HG03342 (cell line): ENCODE measurements around the gene SUCLA2.
"Not testable (repeated sequence)": the region's sequence is repeated elsewhere in the genome, so short reads cannot be mapped to it uniquely, and the experiment has no call there.

Source experiments
- ATAC-seq: cut with Tn5 transposase; IDR thresholded peaks from one replicate; pipeline ENCODE4 v1.9.1; 2021; ENCODE audit warnings: mild to moderate bottlenecking, moderate library complexity; ENCODE audit not compliant: unreplicated experiment

The SUCLA2 gene

DNA sequence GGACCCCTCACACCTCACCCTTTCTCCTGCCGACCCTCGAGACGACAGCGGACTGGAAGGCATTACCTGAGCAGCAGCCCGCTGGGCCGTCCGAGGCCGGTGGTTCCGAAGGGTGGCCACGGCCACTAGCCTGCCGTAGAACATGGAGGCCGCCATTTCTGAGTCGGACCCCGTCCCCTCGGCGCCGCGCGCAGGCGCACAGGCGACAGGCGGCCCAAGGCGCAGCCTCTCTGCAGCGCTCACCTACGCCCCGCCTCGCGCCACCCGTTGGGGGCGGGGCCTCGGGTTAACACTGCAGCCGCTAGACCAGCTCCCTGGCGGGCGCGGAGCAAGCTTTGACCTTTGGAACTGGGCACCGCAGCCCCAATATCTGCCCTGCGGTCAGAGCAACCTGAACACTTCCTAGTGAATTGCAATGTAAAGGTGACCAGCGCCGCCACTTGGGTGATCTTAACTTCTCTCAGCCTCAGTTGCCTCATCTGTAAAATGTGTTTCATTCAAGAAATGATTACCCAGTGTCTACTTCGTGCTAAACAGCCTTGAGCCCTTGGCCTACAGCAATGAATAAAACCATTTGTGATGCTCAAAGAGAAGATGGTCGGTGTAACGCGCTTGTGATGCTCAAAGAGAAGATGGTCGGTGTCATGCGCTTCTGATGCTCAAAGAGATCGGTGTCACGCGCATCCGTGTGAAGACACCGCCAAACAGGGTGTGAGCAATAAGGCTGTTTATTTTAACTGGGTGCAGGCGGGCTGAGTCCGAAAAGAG, at the start of gene SUCLA2:
Gene SUCLA2, minus strand, starts transcription at position 160 of the 768 bp plus-strand sequence. Its CDS starts 4 bp downstream, at position 156.
- peak; percentile 98 for ATAC-seq

DNA sequence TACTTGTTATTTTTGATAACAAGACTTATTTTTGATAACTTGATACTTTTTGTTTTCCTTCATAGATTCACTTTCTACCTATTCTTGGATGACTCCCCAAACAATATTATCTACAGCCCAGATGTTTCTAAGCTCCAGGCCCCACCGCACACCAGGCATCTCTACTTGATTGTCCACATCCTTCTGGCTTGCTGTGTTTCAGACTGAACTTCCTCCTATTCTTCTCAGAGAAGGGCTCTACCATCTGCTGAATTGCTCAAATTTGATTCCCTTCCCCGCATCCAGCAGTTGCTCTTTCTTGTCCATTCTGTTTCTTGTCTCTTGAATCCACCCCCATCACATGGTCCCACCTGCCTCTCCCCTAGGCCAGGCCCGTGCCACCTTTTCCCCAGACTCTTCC, 49.5 kb upstream of the SUCLA2 start:
- ATAC-seq = no peak

DNA sequence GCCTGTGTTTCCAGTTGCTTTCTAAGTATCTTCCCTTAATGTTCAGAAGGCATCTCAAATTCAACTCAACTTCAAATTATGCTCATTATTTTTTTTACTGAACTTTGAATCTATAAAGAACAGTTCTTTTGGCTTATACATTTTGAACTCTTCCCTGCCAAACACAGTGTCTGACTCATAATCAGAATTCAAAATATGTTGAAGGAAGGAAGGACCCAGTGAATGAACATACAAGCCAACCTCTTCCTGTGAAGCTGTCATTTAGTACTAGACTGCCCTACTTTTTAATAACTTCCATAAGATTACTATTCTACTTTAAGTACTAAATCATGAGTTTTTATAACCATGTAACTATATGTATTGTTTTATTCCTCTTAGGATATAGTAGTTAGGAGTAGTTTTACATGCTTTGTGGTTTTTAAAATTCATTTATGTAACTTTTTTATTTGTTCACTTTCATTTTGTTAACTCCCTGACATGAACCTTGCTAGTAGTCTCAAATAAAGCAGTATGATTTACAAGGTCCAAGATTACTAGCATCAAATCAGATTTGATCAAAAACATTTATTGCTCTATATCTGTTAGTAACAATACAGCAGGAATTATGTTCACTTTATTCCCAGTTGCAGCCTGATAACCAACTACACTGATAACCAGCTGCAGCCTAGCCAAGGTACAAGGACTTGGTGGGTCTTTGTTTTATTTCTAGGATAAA, 42.9 kb upstream of the SUCLA2 start:
- no peak for ATAC-seq

DNA sequence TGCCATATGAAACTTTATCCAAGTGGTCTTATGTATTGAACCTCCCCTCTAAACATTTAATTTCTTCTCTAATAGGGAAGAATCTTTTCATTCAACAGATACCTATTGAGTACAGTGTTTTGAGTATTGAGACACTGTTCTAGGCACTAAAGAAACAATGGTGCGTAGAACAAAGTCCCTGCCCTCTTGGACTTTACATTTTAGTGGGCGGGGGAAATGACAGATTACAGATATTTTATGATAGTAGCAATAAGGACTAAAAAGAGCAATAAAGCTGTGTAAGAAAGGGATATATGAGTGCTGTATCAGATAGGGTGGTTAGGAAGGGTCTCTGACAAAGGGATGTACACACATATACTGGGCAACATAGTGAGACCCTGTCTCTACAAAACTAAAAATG, 41.8 kb upstream of the SUCLA2 start:
- no peak for ATAC-seq

DNA sequence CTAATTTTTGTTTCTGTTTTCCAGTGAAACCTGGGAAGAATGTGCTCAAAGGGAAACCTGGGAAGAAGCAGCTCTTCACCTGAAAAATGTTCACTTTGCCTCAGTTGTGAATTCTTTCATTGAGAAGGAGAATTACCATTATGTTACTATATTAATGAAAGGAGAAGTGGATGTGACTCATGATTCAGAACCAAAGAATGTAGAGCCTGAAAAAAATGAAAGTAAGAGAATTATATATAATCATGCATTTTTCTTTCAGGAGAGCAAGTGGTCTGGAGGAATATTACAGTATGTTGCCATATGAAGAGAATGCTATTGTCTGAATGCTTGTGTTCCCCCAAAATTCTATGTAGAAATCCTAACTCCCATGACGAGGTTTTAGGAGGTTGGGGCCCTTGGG, 39.8 kb upstream of the SUCLA2 start:
- ATAC-seq = no peak

DNA sequence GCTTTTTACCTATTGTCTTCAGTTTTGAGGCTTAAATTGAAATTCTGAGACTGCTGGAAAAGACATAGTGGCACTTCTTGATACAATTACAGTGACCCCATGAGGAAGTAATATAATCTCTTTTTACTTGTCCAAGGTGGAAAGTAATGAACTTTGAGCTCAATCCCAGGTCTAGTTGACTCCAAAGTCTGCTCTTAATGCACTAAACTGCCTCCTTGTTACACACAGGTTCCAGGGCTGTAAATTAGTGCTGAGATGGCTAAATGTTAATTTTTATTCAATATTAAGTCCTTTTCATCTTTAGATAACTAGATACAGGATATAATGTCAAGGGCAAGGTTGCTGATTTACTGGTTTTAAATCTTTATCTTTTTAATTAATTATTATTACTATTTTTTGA, 39.0 kb upstream of the SUCLA2 start:
- no peak for ATAC-seq

DNA sequence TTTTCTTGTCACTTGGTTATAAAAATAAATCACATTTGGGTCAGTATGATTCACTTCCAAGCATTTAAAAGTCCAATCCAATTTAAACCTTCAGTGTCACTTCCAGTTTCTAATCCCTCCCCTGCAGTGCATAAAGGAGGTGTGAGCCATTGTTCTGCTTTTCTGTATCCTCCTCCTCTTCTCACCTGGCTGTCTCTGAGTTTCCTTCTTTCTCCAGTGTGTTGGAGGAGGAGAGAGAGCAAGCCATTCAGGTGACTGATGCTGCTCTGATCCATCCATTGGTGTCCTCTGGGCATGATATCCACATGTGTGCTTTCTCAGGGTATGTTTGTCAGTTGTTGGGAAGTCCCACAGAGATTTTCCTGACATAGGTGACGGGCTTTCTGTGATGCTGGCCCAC, 37.7 kb upstream of the SUCLA2 start:
- no peak for ATAC-seq

DNA sequence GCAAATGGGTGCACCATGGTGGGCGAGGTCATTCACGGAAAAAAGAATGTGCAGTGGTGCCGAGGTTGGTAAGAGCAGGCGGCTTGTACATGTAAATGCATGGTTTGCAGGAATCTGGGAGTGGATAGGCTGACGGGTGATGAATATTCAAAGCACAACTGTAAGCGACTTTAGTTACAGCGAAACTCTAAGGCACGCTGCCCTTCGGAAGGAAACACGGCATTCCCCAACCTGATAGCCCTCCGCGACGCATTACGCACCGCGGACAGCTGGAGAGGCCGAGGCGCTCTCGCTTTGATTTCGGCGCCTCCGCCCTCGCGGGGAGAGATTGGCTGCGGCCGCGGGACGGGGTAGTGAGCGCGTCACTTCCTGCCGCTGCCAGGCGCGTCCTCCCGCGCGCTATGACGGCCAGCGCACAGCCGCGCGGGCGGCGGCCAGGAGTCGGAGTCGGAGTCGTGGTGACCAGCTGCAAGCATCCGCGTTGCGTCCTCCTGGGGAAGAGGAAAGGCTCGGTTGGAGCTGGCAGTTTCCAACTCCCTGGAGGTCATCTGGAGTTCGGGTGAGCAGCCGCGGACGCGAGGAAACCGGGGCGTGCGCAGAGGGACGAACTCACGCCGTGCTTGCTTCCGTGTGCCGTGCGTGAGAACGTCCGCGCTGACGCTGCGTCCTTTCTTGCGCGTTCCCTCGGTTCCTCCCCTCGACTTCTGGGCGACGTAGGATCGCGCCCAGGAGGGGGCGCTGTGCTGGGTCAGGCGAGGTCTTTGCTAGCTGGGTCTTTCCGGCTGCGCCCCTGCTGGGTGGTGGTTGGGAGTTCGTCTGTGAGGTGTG, 36.5 kb upstream of the SUCLA2 start, which contains the start of gene NUDT15:
Gene NUDT15, plus strand, starts transcription at position 381 of the 828 bp plus-strand sequence. Its CDS starts 21 bp downstream, at position 402.
- ATAC-seq = peak; percentile 87

DNA sequence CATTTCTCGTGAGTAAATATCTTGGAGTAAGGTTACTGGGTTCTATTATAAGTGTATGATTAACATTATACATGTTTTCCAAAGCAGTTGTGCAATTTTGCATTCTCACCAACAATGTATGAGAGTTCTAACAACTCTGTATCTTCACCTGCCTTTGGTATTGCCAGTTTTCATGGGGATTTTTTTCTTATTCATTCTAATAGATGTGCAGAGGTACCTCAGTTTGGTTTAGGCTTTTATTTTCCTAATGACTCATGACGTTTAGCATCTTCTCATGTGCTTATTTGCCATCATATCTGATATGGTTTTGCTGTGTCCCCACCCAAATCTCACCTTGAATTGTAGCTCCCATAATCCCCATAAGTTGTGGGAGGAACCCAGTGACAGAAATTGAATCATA, 28.8 kb upstream of the SUCLA2 start:
- no peak for ATAC-seq

DNA sequence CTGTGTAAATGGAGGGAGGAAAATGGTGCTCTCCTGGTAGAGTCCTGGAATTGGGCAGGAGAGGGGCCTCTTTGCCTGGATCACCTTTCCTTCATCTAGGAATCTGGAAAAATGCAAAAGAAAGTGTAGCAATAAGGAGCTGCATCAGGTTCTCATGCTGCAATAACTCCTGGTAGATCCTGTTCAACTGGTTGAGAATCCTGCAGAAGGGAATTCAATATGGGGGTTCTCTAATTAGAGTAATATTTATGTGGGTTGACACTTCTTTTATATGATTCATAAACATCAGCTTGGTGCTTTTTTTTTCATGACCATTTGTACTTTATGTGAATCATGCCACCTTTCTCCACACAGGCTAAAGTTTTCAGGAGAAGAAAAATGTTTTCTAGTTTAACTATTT, 27.0 kb upstream of the SUCLA2 start:
- ATAC-seq = no peak

DNA sequence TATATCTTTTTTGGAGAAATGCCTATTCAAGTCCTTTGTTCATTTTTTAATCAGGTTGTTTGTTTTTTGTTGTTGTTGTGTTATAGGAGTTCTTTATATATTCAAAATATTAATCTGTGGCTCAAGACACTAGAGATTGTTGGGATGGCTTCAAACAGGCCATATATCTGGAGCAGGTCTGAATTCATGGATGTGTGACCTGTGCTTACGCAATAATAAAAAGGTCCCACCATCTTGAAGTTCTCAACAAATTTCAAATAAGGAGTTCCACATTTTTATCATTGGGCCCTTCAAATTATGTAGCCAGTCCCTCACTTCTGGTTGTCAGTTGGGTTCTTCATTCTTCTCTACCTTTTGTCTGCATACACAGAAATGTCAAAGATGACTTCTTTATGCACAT, 18.7 kb upstream of the SUCLA2 start:
- ATAC-seq = no peak

DNA sequence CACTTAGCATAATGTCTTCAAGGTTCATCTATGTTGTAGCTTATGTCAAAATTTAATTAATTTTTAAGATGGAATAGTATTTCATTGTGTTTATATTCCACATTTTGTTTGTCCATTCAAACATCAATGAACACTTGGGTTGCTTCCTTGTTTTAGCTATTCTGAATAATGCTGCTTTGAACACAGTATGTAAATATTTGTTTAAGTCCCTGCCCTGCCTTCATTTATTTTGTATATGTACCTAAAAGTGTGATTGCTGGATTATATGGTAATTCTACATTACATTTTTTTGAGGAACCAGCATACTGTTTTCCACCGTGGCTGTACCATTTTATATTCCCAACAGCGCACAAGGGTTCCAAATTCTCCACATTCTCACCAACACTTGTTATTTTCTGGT, 17.6 kb upstream of the SUCLA2 start:
- ATAC-seq = no peak

DNA sequence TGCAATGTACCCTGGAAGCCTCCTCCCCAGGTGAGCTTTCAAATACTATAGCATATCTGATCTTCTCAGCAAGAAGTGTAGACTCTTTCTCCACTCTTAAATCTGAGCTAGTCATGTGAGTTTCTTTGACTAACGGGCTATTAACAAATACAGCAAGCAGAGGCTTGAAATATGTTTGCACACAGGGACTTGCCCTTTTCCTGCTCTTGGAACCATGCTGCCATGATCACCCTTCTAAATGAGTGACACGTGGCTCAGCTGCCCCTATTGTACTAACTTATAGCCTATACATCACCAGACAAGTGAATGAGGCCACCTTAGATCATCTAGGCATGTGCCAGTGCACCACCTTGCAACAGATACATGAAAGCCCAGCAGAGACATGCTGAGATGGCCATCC, 13.3 kb upstream of the SUCLA2 start:
- ATAC-seq = no peak

DNA sequence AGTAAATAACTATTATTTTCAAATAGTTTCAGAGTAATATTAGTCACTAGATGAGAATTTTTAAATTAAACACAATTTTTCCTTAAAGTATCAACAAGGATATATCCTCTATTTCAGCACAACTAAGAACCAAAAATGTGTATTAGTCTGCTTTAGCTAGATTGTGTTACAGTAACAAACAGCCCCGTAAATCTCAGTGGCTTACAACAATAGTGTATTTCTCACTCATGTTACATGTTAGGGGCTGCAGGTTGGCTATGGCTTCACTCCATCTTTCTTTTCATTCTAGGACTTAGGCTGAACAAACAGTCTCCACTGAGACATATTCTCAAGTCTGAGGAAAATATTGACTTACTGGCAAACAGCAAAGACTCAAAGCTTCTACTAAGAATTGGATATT, 11.6 kb upstream of the SUCLA2 start:
- ATAC-seq = no peak

DNA sequence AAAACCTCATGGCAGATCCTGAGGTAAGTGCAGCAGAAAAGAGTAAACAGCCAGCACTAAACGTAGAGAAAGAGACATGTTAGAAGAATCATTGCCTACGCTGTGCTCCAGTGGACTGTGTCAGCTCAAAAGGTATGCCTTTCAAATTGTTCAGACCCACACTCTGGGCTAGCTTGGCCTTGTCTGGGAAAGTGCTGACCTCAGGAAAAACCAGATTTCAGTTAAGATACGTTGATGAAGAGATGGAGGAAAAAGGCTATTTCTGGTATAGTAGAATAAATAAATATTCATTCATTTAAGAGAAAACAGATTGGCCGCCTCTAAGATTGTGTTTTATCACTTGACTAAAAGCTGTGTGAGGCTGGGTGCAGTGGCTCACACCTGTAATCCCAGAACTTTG, 9.6 kb upstream of the SUCLA2 start:
- ATAC-seq = no peak

DNA sequence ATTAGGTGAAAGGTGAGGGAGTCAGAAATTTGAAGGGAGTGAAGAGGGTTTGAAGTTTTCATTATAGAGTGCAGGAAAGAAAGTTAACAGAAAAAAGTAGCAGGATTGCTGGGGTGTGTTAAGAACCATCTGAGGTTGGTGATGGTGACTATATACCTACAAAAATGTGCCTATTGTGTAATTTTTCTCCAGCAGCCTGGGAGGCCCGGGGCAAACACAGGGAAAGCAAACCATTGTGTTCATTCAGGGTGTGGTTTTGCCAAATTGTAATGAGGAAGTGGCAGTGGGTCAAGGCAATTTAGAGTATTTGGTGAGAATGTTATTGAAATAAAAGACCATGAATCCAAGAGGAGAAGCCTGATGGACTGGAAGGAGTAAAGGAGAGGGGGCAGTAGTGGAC, 8.2 kb upstream of the SUCLA2 start:
- ATAC-seq = no peak

DNA sequence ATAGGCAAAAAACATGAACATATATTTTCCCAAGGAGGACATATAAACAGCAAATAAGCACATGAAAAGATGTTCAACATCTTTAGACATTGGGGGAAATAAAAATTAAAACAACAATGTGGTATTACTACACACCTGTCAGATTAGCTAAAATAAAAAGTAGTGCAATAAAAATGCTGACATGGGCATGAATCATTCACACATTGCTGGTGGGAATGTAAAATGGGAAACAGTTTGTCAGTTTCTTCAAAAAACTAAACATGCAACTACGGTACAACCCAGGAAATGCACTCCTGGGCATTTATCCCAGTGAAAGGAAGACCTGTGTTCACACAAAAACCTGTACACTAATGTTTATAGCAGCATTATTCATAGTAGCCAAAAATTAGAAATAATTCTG, 5.3 kb upstream of the SUCLA2 start:
- ATAC-seq = no peak

DNA sequence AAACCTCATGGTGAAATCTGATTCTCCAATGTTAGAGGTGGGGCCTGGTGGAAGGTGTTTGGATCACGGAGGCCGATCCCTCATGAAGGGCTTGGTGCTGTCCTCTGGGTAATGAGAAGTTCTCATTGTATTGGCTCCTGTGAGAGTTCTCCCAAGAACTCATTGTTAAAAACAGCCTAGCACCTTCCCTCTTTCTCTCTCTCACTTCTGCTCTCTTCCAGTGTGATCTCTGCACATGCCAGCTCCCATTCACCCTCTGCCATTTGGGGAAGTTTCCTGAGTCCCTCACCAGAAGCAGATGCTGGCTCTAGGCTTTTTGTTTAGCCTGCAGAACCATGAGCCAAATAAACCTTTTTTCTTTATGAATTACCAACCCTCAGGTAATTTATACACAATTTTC, 3.1 kb upstream of the SUCLA2 start:
- ATAC-seq = no peak

DNA sequence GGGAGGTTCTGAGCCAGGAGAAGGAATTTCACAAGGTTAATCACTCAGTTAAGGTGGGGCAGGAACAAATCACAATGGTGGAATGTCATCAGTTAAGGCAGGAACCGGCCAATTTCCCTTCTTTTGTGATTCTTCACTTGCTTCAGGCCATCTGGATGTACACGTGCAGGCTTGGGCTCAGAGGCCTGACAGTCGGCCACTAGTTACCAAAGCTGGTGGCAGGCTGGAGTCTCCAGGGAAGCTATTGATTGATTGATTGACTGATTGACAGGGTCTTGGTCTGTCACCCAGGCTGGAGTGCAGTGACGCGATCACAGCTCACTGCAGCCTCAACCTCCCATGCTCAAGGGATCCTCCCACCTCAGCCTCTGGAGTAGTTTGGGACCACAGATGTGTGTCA, 926 bp upstream of the SUCLA2 start:
- ATAC-seq = not testable (repeated sequence)

DNA sequence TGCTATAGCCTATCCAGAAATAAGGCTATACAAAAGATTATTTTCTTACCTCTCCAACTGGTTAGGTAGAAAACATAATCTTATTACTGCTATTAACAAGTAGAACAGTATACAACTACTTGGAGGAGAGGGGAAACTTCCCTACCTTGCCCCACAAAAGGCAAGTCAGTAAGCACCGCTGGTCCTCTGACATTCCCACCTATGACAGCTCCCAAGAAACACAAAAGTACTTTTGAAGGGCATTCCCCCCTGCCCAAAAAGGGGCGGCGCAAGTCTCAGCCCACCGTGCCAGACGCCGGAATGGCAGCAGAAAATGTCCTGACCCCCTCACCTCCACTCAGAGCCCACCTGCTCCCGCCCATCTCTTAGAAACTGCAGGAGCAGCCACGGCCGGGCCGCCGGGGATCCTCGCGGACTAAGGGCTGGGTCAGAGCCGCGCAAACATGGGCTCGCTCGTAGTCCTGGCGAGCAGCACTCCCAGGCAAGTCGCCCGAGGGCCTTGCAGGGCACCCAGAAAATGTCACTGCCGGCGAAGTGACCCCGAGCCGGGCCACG, 437 bp downstream of the SUCLA2 start:
- peak; percentile 34 for ATAC-seq

DNA sequence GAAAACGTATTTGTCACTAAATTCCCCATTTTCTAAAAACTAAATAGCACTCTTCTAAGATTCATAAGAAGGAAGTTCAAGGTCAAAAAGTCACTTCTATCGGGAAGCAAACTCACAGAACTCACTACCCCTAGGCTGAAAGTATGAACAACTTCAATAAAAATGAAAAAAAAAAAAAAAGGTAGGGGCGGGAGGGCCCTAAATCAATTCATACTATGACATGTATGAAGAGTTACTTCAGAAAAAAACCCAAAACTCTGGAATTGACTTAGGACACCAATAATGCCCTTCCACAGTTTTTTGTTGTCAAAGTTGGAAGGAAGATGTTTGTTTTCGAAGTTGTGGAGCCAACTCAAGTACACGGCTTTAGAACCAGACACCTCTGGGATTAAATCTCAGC, 1.1 kb downstream of the SUCLA2 start:
- ATAC-seq = no peak
